GM10847 (cell line): Measurements from ENCODE around the gene HYAL4.

Experiments used
- POLR2A ChIP-seq: IDR thresholded peaks from 2 replicates; pipeline ENCODE4 v1.6.1; 2011; ENCODE audit not compliant: insufficient read length; ENCODE audit errors: extremely low read depth

Gene HYAL4

GRCh38 chr7:123828805-123829204, 16.2 kb upstream of the HYAL4 start:
- TF ChIP-seq POLR2A, result no peak

DNA sequence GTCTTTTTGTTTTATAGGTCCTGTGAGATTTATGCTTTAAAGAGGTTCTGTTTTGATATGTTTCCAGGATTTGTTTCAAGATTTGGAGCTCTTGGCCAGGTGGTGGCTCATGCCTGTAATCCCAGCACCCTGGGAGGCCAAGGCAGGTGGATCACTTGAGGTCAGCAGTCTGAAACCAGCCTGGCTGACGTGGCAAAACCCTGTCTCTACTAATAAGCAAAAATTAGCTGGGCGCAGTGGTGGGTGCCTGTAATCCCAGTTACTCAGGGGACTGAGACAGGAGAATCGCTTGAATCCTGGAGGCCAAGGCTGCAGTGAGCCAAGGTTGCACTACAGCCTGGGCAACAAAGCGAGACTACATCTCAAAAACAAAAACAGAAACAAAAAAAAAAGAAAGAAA, 8.3 kb upstream of the HYAL4 start:
- no peak for TF ChIP-seq POLR2A

DNA sequence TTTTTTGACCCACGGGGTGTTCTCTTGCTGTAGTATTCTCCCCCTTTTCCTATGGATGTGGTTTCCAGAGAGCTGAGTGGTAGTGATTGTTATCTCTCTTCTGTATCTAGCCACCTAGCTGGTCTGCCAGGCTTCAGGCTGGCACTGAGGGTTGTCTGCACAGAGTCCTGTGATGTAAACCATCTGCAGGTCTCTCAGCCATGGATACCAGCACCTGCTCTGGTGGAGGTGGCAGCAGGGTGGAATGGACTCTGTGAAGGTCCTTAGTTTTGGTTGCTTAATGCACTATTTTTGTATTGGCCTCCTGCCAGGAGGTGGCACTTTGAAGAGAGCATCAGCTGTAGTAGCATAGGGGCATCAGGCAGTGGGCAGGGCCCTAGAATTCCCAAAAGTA, 851 bp downstream of the HYAL4 start:
- no peak for TF ChIP-seq POLR2A

DNA sequence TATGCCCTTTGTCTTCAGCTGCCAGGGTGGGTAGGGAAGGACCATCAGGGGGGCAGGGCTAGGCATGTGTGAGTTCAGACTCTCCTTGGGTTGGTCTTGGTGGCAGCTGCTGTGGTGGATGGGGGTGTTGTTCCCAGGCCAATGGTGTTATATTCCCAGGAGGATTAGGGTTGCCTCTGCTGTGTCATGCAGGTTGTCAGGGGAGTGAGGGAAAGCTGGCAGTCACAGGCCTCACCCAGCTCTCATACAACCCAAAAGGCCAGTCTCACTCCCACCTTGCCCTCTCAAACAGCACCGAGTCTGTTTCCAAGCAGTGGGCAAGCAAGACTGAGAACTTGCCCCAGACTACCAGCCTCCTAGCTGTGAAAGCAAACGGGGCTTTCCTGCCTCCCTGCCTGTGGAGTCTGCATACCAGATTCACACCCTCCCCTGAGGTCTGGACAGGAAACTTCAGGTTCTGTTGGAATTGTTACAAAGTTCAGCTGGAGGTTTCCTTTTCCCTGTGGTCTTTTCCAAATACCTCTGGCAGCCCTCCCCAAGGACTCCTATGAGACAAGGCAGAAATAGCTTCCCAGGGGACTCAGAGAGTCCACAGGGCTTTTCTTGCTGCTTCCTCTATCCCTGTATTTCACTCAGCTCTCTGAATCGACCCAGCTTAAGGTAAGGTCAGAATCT, 1.4 kb downstream of the HYAL4 start:
- TF ChIP-seq POLR2A, result no peak

DNA sequence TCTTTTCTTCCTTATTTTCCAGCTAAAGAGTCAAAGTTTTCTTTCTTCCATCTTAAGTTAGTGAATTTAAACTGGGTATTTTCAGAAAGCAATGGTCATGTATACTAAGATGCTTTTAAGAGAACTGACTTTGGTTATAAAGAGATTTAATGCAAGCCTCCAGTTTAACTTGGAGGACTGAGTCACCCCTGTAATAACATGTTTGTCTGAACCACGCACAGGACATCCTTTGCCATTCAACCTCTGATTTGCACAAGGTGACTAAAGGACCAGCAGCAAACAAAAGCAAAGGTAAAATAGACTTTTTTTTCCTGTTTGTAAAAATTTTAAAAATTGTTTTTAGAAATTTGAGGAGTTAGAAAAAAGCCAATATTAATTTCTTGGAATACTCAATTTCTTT, 2.9 kb downstream of the HYAL4 start:
- no peak for TF ChIP-seq POLR2A

GRCh38 chr7:123849855-123850254, 4.9 kb downstream of the HYAL4 start:
- no peak for TF ChIP-seq POLR2A

DNA sequence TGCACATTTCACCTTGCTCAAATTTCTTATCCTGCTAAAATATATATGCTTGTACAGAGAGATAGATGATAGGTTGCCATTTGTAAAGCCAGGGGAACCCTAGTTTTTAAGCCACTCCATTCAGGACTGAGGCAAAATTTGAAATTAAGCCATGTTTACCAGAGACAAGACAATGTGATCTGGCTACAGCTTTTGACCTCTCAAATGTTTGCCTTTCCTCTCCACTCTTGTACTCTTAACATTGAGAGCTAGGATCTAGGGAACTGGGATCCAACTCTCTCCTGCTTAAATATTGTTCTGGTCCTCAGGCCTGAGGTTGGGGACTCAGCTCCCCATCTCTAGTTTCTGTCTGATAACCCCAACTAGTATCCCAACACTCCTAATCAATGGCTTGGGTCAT, 15.9 kb downstream of the HYAL4 start:
- TF ChIP-seq POLR2A, result no peak

- no peak for TF ChIP-seq POLR2A
Observed at GRCh38 chr7:123862775-123863174, 17.8 kb downstream of the HYAL4 start.

- TF ChIP-seq POLR2A, result no peak
Observed at GRCh38 chr7:123863461-123863860, 18.5 kb downstream of the HYAL4 start.

DNA sequence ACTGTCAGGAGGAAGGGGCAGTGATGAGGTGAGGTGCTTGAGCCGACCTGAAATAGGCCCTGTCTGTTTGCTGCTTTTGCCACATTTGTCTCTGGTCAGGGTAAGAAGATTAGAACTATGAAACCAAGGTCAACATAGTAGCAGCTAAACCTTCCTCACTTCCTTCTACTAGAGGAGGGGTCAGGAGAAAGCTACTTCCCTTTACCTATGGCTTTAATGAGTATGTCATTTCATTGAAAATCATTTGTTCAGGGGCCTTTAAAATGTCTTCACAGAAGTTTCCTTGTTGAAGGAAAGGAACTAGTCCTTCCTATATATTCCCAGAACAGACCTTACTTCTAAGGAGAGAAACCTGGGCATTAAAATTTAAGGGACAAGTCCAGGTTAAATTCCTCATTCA, 19.0 kb downstream of the HYAL4 start:
- TF ChIP-seq POLR2A, result no peak

- no peak for TF ChIP-seq POLR2A
Observed at GRCh38 chr7:123864436-123864835, 19.5 kb downstream of the HYAL4 start.

GRCh38 chr7:123864966-123865365, 20.0 kb downstream of the HYAL4 start:
- TF ChIP-seq POLR2A, result no peak

DNA sequence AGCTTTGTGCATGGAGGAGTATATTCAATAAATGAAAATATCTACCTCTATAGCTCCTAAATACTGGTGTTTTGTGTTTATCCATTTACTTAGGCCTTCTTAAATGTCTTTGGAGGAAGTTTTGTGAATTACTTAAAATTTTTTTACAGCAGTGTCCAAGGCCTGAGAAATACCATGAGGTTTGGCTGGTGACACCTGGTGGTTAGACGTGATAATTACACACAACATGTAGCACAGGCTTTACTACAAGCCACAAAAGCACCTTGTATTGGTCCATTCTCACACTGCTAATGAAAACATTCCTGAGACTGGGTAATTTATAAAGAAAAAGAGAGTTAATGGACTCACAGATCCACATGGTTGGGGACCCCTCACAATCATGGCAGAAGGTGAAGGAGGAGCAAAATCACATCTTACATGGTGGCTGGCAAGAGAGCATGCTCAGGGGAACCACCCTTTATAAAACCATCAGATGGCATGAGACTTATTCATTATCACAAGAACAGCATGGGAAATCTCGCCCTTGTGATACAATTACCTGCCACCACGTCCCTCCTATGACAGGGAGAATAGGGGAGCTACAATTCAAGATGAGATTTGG, 20.6 kb downstream of the HYAL4 start:
- no peak for TF ChIP-seq POLR2A

DNA sequence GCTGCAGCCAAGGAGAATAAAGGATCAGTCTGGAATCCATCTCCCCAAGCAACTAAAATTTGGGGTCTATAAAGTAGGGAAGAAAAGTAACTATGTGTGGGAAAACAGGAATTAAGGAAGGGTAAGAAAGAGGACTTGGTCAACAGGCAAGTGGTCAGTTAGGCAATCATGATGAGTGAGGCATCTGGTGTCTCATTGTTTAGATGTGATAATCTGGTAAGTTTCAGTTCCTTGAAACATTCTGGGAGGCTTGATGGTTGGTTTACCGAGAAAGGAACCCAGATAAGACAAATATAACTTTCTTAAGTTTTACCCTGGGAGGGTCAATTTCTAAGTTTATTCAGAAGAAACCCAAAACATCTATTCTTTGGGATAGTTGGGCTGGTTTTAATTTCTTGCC, 22.3 kb downstream of the HYAL4 start:
- no peak for TF ChIP-seq POLR2A

DNA sequence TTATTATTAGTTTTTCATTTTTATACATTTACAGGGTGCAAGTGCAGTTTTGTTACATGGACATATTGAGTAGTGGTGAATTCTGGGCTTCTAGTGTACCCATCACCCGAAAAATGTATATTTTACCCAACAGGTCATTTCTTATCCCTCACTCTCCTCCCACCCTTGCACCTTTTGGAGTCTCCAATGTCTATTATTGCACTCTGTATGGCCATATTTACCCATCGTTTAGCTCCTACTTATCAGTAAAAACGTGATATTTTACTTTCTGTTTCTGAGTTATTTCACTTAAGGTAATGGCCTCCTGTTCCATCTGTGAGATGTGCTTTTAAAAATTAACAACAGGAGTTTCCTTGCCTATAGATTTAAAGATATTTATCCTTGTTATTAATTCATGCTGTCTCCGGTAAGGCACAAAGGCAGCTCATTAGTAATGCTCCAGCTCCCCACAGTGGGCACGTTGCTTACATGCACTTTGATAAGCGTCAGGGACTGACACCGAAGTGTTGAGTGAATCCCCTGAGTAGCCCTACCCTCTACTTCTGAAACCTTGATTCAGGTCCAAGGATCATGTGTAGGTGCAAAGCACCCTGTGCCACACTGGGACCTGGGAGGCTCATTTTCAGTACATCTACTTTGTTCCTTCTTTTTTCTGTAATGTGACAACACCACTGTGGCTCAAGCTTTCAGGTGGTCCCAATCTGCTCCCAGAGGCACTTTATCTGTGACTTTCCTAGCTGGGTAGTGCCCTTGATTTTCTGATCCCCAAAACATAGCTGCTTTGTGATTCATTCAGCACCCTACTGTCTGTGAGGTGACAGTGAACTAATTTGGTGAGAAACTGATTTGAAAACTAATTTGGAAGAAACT, 27.3 kb downstream of the HYAL4 start:
- no peak for TF ChIP-seq POLR2A

DNA sequence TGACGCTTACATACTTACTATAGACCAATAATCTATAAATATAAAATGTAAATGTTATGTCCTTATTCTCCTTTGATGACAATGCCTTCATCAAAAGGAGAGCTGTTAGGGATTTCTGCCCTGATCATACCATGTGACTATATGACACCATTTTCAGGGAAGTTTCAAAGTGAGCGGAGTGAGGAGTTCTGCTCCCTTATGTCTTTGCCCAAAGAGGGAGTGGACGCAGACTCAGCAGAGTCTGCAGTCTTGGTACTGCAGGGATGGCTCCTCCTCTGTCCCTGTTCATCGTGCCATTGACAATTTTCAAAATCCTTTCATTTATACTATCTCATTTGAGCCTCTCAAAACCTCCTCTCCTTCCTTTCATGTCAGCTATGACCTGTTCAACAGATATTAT, 27.9 kb downstream of the HYAL4 start:
- TF ChIP-seq POLR2A, result no peak

DNA sequence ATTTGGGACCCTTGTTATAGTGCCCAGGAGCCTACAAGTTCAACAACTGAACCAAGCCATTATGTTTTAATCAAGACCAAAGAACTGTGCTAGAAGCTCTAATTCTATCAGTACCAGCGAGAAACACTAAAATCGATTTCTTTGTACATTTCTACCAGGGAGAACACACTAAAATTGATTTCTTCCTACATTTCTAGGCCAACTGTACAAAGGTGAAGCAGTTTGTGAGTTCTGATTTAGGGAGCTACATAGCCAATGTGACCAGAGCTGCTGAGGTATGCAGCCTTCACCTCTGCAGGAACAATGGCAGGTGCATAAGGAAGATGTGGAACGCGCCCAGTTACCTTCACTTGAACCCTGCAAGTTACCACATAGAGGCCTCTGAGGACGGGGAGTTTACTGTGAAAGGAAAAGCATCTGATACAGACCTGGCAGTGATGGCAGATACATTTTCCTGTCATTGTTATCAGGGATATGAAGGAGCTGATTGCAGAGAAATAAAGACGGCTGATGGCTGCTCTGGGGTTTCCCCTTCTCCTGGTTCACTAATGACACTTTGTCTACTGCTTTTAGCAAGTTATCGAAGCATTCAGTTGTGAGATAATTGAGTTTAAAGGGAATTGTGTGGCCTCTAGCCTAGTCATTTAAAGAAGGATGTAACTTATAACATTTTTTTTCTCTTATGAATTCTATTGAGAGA, 31.7 kb downstream of the HYAL4 start:
- no peak for TF ChIP-seq POLR2A
